CD4-positive, alpha-beta T cell treated with Interleukin-15 for 4 hours (primary cell): ENCODE measurements around the gene YBX2.

Experiments used
- DNase-seq: peaks from one replicate; pipeline ENCODE4 v3.0.0-alpha.2; 2020; ENCODE audit warnings: low spot score

The YBX2 gene

DNA sequence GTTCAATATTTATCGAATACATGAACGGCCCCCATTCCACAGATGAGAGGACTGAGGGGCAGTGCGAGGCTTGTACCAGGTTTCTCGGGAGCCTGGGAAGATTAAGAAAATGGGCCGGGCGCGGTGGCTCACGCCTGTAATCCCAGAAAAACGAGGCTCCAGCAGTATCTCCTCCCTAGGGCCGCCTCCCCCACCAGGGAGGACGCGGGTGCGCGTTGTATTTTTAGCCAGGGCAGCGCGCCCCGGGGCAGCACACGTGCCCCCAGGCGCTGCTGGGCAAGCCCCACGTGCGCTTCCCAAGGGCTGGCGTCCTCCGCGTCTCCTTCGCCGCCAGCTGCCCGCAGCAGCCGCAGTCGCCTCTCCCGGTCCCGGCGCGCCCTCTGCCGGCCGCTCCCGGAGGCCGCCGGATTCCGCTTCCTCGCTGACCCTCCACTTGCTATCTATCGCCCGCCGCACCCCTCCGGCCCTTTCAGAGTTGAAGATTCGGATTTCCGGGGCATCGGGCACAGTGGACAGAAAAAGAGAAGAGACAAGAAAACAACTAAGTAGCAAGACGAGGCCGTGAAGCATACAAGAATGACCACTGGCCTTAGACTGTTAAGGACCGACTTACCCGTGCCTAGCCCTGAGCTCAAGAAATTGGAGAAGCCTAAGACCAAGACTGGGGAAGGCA lies 1.9 kb upstream of the YBX2 start:
- DNase-seq: peak; percentile 67

DNA sequence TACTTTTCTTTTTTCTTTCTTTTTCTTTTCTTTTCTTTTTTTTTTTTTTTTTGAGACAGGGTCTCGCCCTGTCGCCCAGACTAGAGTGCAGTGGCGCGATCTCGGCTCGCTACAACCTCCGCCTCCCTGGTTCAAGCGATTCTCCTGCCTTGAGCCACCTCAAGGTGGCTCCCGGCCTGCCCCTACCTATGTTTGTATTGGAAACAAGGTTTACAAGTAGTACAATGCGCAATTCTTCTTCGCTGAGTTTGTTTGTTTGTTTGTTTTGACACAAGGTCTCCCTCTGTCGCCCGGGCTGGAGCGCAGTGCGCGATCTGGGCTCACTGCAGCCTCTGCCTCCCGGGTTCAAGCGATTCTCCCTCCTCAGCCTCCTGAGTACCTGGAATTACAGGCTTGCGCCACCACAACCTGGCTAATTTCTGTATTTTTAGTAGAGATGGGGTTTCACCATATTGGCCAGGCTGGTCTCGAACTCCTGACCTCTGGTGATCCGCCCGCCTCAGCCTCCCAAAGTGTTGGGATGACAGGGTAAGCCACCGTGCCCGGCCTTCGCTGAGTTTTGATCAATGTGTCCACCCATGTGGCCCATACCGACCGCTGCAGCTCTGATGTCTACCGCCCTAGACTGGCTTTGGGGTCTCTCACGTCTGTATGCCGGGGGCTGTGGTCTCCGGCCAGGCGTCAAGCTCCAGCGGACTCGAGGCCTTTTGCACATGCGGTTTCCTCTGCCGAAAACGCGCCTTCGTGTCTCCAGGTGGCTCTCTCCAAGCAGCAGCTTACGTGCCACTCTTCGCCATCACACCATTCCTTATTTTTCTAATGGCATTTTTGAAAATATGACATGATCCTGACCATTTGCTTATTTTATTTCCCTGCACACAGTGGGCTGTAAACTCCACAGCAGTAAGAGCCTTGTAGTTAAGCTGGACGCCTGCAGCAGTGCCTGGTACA lies 1.1 kb upstream of the YBX2 start:
- no peak for DNase-seq

- DNase-seq: no peak
Measured at GRCh38 chr17:7293816-7294613, 424 bp downstream of the YBX2 start.

DNA sequence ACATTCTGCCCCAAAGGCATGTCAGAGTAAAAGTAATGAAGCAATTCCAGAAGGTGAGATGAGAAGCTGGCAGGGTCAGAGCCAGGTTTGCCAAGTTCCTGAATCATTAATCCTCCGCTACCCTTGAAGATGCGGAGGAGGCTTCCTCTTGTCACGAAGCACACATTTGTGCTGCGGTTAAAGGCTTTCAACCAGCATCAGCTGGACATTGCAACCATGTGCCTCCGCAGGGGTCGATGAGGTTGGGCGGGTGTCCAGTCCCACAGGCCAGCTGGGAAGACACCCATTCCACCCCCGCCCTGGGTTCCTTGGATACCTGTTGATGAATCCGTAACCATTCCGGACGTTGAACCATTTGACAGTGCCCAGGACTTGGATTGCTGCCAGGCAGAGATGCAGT lies 1.3 kb downstream of the YBX2 start:
- DNase-seq: no peak

DNA sequence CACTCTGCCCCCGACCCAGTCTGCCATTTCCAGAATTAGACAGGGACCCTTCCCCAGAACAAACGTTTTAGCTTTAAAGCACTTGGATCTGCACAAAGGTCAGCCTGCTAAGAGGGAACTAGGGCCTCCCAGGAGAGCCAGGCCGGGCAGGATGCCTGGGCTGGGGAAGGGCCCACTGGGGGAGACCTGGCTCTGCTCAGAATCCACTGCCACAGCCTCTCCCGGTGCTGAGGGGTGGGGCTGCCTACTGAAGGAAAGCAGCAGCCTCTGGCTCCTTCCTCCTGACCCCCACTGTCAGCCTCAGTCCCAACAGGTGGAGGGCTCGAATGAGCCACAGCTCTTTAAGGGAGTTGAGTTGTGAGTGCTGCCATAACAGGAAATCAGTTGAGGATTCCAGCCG lies 1.7 kb downstream of the YBX2 start:
- no peak for DNase-seq

GRCh38 chr17:7292194-7292593 lies 2.2 kb downstream of the YBX2 start:
- DNase-seq: no peak

DNA sequence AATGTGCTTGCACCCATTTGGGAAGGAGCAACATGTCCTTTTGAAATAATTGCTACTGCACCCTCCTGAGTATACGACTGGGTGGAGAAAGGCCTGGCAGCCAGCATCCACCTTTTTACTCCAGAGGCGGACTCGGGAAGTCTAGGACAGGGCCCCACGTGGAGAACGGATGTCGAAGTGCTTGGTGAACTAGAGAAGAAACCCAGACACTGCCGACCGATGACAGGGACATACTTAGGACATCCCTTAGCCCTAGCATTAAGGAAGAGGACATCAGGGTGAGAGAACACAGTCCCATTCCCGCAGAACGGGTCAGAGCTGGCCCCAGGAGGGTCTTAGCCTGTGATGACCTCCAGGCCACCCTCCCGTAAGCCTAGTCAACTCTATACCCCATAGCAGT lies 3.8 kb downstream of the YBX2 start:
- no peak for DNase-seq

- DNase-seq: no peak
Measured at GRCh38 chr17:7290166-7290565, 4.3 kb downstream of the YBX2 start.

DNA sequence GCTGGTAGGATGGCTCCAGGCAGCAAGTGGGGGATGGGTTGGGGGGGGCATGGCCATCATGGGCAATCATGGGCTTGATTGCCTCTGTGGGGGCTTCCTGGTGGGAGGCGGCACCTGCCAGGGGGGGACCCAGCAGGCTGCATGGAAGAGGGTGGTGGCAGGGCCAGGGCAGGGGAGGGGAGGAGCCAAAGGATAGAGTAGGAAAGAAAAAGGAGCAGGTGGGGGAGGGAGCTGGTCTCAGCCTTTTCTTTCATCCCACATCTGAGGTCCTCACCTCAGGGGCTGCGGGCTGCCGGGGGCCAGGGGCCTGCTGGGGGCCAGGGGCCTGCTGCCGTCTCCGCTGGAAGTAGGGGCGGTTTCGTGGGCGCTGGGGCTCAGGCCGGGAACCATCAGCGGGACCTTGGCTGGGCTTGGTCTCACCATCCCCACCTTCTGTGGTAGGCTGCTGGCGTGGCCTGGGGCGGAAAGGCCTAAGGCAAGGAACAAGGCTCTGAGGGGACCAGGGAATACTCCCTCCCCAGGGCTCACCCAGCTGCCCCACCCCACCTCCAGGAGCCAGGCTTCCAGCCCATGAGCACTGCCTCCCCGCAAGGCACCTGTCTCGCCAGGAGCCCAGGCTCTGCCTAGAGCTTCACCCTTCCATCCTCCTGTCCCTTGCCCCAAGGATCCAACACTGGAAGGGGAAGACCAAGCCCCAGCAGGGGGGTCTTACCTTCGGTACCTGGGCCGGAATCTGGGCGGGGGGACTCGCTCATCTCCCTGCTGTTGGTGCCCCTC lies 5.0 kb downstream of the YBX2 start:
- DNase-seq: no peak

- DNase-seq: no peak
Measured at GRCh38 chr17:7285679-7286078, 8.8 kb downstream of the YBX2 start.

GRCh38 chr17:7284911-7285310 lies 9.5 kb downstream of the YBX2 start:
- DNase-seq: no peak

DNA sequence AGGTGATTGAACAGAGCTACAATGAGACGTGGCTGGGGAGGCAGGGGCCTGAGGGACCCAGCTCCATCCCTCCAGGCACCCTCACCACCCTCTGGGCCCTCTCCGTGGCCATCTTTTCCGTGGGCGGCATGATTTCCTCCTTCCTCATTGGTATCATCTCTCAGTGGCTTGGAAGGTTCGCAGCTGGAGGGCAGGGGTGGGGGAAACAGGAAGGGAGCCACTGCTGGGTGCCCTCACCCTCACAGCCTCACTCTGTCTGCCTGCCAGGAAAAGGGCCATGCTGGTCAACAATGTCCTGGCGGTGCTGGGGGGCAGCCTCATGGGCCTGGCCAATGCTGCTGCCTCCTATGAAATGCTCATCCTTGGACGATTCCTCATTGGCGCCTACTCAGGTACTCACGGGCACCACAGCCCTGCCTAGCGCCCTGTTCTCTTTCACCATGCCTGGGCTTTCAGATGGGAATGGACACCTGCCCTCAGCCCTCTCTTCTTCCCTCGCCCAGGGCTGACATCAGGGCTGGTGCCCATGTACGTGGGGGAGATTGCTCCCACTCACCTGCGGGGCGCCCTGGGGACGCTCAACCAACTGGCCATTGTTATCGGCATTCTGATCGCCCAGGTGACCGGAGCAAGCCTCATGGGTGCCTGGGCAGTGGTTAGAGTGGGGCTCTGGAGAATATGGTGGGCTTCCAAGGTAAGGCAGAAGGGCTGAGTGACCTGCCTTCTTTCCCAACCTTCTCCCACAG lies 10.8 kb downstream of the YBX2 start:
- DNase-seq: no peak

DNA sequence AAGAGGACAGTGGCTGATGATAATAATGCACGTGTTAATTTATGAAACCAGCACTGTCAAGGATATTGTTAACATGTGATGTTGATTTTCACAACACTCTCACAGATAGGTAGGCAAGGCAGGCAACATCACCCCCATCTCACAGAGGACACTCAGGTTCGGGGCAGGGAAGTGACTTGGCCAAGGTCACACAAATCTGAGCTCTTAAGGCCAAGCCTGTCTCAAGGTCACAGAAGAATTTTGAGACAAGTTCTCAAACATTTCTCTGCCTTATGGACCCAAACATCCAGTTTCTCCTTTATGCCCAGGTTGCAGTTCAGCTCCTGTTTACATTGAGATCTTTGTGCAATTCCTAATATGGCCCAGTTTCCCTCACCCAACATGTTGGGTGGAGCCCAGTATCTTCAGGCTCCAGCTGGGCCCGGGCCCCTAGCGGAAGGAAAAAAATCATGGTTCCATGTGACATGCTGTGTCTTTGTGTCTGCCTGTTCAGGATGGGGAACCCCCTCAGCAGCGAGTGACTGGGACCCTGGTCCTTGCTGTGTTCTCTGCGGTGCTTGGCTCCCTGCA lies 11.6 kb downstream of the YBX2 start:
- DNase-seq: no peak

DNA sequence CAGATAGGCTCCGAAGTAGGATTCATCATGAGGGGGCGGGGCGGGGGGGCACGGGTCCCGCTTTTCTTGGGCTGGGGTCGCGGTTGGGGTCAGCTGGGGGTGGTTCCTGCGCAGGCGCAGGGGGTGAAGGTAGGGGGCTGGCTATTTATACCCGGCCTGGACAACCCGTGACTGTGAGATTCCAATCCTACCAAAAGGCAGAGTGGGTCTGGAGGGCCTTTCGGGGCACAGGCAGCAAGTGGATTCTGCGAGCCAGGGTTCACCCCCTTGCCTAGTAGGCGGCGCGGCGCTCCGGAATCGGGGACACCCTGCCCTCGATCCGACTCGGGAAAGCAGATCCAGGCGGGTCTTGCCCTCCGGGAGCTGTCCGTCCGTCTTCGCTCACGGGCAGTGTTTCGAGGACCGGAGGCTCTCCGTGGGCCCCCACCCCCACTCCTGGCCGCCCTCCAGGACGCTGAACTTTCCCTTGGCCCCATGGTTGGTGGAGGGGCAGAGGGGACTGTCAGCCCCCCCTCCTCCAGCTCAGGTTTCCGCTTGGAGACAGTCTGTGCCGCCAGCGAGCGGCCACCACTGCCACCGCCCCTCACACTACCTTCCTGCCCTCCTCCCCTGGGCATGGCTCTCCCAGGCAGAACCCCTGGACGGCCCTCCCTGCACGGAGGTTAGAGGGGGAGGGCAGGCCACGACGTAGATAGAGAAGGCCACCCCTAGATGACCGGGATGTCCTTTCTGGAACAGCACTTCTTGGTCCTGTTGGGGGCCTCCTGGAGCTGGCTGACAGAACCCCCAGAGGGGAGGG lies 12.3 kb downstream of the YBX2 start:
- DNase-seq: no peak

- DNase-seq: peak; percentile 82
Measured at GRCh38 chr17:7281074-7281952, 13.1 kb downstream of the YBX2 start, which contains the start of gene SLC2A4. Gene SLC2A4, plus strand, starts transcription at chr17:7281718. Its CDS starts 217 bp downstream, at chr17:7281935.

GRCh38 chr17:7280519-7281073 lies 13.8 kb downstream of the YBX2 start:
- peak; percentile 87 for DNase-seq

GRCh38 chr17:7279448-7279847 lies 15.0 kb downstream of the YBX2 start:
- DNase-seq: no peak

- DNase-seq: no peak
Measured at GRCh38 chr17:7266784-7267183, 27.7 kb downstream of the YBX2 start.

- DNase-seq: no peak
Measured at GRCh38 chr17:7263801-7264078, 30.7 kb downstream of the YBX2 start.
